Naive B cell (primary cell): Measurements from ENCODE around the gene C19orf73. TPM values are rescaled to one million over a fixed set of nuclear protein-coding genes. Genes with fewer than 3 reads are reported as not detected.
"Not testable (repeated sequence)": the region's sequence is repeated elsewhere in the genome, so short reads cannot be mapped to it uniquely, and the experiment has no call there.

ENCODE experiments used
- ATAC-seq, 2 donors: fragments of 150-1000 bp; cut with Tn5 transposase; 2 replicates each; pipeline ENCODE4 v1.10.0; 2021; ENCODE audit warnings: low read depth in 2 of 2, mild to moderate bottlenecking in 2 of 2, moderate library complexity in 2 of 2
- DNase-seq: peaks from one replicate; pipeline ENCODE4 v3.0.0; 2022
- H3K27ac Mint-ChIP-seq, 6 donors: one replicate each; pipeline ENCODE4 v1.8.0; 2020 to 2022; ENCODE audit warnings: mild to moderate bottlenecking in 6 of 6, mixed read lengths in 6 of 6, moderate library complexity in 5 of 6, inconsistent platforms in 2 of 6
- H3K27me3 Mint-ChIP-seq, 3 donors: one replicate each; pipeline ENCODE4 v1.8.0; 2021 to 2022; ENCODE audit warnings: mixed read lengths in 3 of 3, mild to moderate bottlenecking in 1 of 3
- H3K36me3 Mint-ChIP-seq, 2 donors: one replicate each; pipeline ENCODE4 v1.8.0; 2020 to 2022; ENCODE audit warnings: mixed read lengths in 2 of 2, inconsistent platforms in 1 of 2, mild to moderate bottlenecking in 1 of 2
- H3K4me1 Mint-ChIP-seq, 3 donors: one replicate each; pipeline ENCODE4 v1.8.0; 2020 to 2022; ENCODE audit warnings: mixed read lengths in 3 of 3, inconsistent platforms in 1 of 3, mild to moderate bottlenecking in 1 of 3, moderate library complexity in 1 of 3
- H3K4me3 Mint-ChIP-seq, 8 donors: one replicate each; pipeline ENCODE4 v1.8.0; 2020 to 2022; ENCODE audit warnings: mild to moderate bottlenecking in 8 of 8, mixed read lengths in 8 of 8, moderate library complexity in 8 of 8, inconsistent platforms in 2 of 8
- H3K9me3 Mint-ChIP-seq, 7 donors: one replicate each; pipeline ENCODE4 v1.8.0; 2020 to 2022; ENCODE audit warnings: mixed read lengths in 7 of 7, mild to moderate bottlenecking in 5 of 7, inconsistent platforms in 2 of 7, moderate library complexity in 1 of 7
- polyA plus RNA-seq, 6 donors: library from polyadenylated mRNA; unstranded; fragments of 300-500 nt; fragmentation: Illumina TruSeq; gene quantifications; one replicate each; pipeline ENCODE4 v1.2.3, GENCODE V29; 2021; ENCODE audit warnings: low read depth in 6 of 6

The C19orf73 gene
- polyA plus RNA-seq, 6 donors from 2014 or later: 2.8 to 6.3 (median 5.8) TPM

- H3K27ac Mint-ChIP-seq: no peak overlapping the region
- H3K9me3 Mint-ChIP-seq: peaks cover 8 to 15% (median 11%) of the 10 kb centered on the region in 7 donors
- ATAC-seq: no peak
- peaks cover 40 to 47% (median 43%) of the 10 kb centered on the region in 3 donors for H3K4me1 Mint-ChIP-seq
- H3K36me3 Mint-ChIP-seq: peaks cover 0 to 23% of the 10 kb centered on the region in 2 donors
- DNase-seq: no peak
- peaks cover 48 to 92% (median 80%) of the 10 kb centered on the region in 3 donors for H3K27me3 Mint-ChIP-seq
- peak overlapping the region in 4 of 8 donors; percentile 12 to 88 (median 64) for H3K4me3 Mint-ChIP-seq
These were observed 34.3 kb upstream of the C19orf73 start for GRCh38 chr19:49153167-49153809.

DNA sequence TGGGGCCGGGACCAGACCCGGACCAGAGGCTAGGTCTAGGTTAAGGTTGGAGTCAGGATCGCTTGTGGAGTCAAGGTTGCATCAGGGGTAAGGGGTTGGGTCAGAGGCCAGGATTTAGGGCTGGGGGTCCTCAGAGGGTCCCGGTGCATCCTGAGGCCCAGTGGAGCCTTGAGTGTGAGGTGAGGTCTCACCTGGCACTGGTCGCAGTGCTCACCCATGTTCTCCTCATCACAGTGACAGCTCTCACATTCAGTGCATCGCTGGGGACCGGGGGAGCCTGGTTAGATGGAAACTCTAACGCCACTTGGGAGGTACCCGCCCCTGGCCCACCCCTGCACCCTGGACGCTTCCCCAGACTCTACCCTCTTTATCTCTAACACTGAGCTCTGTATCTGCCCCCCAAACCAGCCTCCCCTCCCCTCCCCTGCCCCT, 33.2 kb upstream of the C19orf73 start:
- H3K4me1 Mint-ChIP-seq: peaks cover 37 to 47% (median 41%) of the 10 kb centered on the region in 3 donors
- H3K9me3 Mint-ChIP-seq: peaks cover 6 to 15% (median 11%) of the 10 kb centered on the region in 7 donors
- ATAC-seq: peak; percentile 6 to 7
- H3K27ac Mint-ChIP-seq: no peak overlapping the region
- peaks cover 51 to 95% (median 80%) of the 10 kb centered on the region in 3 donors for H3K27me3 Mint-ChIP-seq
- H3K36me3 Mint-ChIP-seq: peaks cover 0 to 23% of the 10 kb centered on the region in 2 donors
- DNase-seq: no peak
- peak overlapping the region in 3 of 8 donors; percentile 78 to 88 (median 82) for H3K4me3 Mint-ChIP-seq

DNA sequence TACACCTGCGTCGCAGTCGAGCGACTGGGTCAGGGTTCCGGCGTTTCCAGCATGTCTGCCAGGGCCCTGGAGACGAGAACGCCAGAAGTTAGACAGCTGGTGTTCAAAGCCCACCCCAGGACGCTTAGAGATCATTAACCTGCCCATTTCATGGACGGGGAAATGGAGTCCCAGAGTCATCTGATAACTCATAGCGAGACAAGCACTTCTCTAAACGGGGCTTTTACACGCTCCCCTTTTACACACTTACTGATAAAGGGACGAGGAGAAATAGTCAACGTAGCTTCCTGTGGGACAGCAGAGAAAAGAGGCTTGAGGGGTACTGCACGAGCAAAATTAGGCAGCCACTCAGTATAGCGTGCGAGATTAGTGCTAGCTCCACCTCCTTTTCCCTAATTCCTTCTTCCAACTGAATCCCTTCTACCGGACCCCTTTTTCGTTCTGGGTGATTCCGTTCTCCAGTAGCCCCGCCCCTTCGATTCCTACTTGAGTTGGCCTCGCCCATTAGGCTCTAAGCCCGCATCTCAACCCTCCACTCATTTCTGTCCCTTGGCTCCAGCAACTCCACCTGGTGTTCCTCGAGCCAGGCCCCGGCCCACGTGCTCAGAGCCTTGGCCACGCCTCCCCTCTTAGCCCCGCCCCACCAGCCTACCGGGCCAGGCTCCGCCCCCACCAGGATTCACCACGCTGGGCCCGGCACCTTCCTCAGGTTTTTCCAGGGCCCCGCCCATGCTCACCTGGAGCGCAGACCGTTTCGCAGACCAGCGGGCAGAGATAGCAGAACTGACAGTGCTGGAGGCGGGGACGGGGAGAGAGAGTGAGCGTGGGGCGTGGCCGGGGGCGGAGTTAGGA, 32.5 kb upstream of the C19orf73 start:
- Mint-ChIP-seq H3K4me3 (peak overlapping the region; percentile 64 to 88 (median 84)), H3K9me3 (peaks cover 6 to 15% (median 11%) of the 10 kb centered on the region in 7 donors), H3K27ac (peak overlapping the region in 2 of 6 donors; percentile 83 to 86), H3K4me1 (peaks cover 37 to 47% (median 41%) of the 10 kb centered on the region in 3 donors), H3K36me3 (peaks cover 0 to 23% of the 10 kb centered on the region in 2 donors), H3K27me3 (peaks cover 56 to 98% (median 82%) of the 10 kb centered on the region in 3 donors)
- DNase-seq (peak; percentile 24), ATAC-seq (peak; percentile 60 to 62)

DNA sequence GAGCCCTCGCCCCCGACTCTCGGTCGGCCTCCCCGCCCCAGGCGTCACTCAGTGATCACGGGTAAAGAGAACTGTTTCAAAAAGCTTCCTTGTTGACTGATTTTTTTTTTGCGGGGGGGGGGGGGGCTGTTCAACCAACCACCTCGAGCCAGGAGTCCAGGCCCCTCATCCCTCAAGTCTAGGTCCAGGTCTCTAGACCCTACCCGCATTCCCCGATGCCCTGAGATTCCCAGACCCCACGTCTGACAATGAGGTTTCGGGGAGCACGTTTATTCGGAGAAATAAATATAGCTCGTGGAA, 32.0 kb upstream of the C19orf73 start:
- DNase-seq (no peak), ATAC-seq (no peak)
- Mint-ChIP-seq H3K27ac (no peak overlapping the region), H3K9me3 (peaks cover 6 to 15% (median 11%) of the 10 kb centered on the region in 7 donors), H3K4me3 (peak overlapping the region; percentile 78 to 89 (median 85)), H3K36me3 (peaks cover 0 to 23% of the 10 kb centered on the region in 2 donors), H3K4me1 (peaks cover 38 to 50% (median 47%) of the 10 kb centered on the region in 3 donors), H3K27me3 (peaks cover 58 to 98% (median 82%) of the 10 kb centered on the region in 3 donors)

DNA sequence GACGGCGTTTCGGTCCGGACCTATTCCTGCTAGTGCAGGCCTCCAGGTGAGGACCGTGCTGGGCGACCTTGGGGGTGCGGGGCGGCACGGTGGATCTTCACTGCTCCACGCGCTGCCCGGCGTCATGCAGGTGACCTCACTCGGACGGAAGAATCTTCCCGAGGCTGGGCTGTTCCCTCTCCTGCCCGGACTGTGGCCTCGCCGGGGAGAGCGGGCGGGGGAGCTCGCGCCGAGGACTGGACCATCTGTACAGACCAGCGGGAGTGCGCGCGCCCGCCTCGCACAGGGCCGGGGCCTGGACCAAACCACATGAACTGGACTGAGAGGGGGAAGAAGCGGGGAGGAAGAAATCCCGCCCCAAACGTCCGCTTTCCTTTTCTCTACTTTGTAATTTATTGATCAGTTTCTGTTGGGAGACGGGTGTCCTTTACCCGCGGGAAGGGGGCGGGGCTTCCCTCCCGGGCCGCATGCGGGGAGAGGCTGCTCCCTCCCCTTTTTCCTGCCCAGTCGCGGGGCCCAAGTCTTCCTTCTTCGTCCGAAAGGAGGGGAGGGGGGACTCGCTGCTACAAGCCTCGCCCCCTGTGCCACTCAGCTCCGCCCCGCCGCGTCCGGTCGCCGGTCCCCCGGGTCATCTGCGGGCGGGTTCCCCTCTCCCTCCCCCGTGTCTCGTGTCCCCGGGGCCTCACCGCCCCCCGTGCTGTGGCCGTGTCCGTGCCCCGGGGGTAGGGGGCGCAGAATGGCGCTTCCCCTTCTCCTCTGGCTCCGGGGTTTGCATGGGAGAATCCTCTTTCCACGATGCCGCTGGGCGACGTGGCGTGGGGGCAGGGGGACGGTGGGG, 31.4 kb upstream of the C19orf73 start:
- Mint-ChIP-seq H3K4me1 (peaks cover 41 to 56% (median 53%) of the 10 kb centered on the region in 3 donors), H3K36me3 (peaks cover 0 to 23% of the 10 kb centered on the region in 2 donors), H3K27ac (peak overlapping the region in 1 of 6 donors; percentile 35), H3K9me3 (peaks cover 6 to 15% (median 13%) of the 10 kb centered on the region in 7 donors), H3K27me3 (peaks cover 62 to 98% (median 82%) of the 10 kb centered on the region in 3 donors), H3K4me3 (peak overlapping the region; percentile 78 to 89 (median 85))
- ATAC-seq: peak; percentile 18 to 19
- DNase-seq: peak; percentile 29

GRCh38 chr19:49149652-49150105, 30.7 kb upstream of the C19orf73 start:
- peaks cover 61 to 95% (median 80%) of the 10 kb centered on the region in 3 donors for H3K27me3 Mint-ChIP-seq
- peak overlapping the region; percentile 78 to 89 (median 85) for H3K4me3 Mint-ChIP-seq
- ATAC-seq (no peak), DNase-seq (no peak)
- no peak overlapping the region for H3K27ac Mint-ChIP-seq
- peaks cover 6 to 14% (median 11%) of the 10 kb centered on the region in 7 donors for H3K9me3 Mint-ChIP-seq
- H3K36me3 Mint-ChIP-seq: peaks cover 0 to 21% of the 10 kb centered on the region in 2 donors
- peaks cover 41 to 60% (median 56%) of the 10 kb centered on the region in 3 donors for H3K4me1 Mint-ChIP-seq

- Mint-ChIP-seq H3K9me3 (peaks cover 5 to 11% (median 7%) of the 10 kb centered on the region in 7 donors), H3K27me3 (peaks cover 55 to 89% (median 74%) of the 10 kb centered on the region in 3 donors), H3K36me3 (peaks cover 0 to 14% of the 10 kb centered on the region in 2 donors), H3K27ac (peak overlapping the region in 1 of 6 donors; percentile 93), H3K4me3 (peak overlapping the region; percentile 78 to 90 (median 86)), H3K4me1 (peaks cover 41 to 60% (median 56%) of the 10 kb centered on the region in 3 donors)
- ATAC-seq (peak; percentile 43 to 47), DNase-seq (peak; percentile 58)
These were observed 30.1 kb upstream of the C19orf73 start for GRCh38 chr19:49148784-49149651.

GRCh38 chr19:49148044-49148682, 29.2 kb upstream of the C19orf73 start:
- Mint-ChIP-seq H3K36me3 (peaks cover 0 to 5% of the 10 kb centered on the region in 2 donors), H3K4me3 (peak overlapping the region in 7 of 8 donors; percentile 16 to 90 (median 83)), H3K27me3 (peaks cover 48 to 85% (median 68%) of the 10 kb centered on the region in 3 donors), H3K9me3 (peaks cover 0 to 6% (median 4%) of the 10 kb centered on the region in 7 donors), H3K27ac (peak overlapping the region in 1 of 6 donors; percentile 93), H3K4me1 (peaks cover 37 to 58% (median 57%) of the 10 kb centered on the region in 3 donors)
- no peak for DNase-seq
- no peak for ATAC-seq

DNA sequence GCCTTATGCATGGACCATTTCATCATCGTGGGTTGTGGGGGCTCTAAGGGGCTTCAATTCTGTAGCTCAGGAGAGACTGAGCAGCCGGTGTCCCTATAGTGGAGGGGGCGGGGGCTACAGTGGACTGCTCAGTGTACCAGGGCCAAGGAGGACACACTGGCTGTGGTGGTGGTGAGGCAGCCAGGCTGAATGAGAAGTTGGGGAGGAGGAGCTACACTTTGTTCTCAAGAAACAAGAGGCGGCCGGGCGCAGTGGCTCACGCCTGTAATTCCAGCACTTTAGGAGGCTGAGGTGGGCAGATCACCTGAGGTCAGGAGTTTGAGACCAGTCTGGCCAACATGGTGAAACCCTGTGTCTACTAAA, 27.4 kb upstream of the C19orf73 start:
- not testable (repeated sequence) for H3K9me3 Mint-ChIP-seq, ATAC-seq, H3K36me3 Mint-ChIP-seq, H3K27ac Mint-ChIP-seq, DNase-seq
- peaks cover 52 to 83% (median 71%) of the 10 kb centered on the region in 3 donors for H3K27me3 Mint-ChIP-seq
- H3K4me1 Mint-ChIP-seq: peaks cover 33 to 53% (median 52%) of the 10 kb centered on the region in 3 donors
- H3K4me3 Mint-ChIP-seq: peak overlapping the region in 2 of 8 donors; percentile 66 to 68

DNA sequence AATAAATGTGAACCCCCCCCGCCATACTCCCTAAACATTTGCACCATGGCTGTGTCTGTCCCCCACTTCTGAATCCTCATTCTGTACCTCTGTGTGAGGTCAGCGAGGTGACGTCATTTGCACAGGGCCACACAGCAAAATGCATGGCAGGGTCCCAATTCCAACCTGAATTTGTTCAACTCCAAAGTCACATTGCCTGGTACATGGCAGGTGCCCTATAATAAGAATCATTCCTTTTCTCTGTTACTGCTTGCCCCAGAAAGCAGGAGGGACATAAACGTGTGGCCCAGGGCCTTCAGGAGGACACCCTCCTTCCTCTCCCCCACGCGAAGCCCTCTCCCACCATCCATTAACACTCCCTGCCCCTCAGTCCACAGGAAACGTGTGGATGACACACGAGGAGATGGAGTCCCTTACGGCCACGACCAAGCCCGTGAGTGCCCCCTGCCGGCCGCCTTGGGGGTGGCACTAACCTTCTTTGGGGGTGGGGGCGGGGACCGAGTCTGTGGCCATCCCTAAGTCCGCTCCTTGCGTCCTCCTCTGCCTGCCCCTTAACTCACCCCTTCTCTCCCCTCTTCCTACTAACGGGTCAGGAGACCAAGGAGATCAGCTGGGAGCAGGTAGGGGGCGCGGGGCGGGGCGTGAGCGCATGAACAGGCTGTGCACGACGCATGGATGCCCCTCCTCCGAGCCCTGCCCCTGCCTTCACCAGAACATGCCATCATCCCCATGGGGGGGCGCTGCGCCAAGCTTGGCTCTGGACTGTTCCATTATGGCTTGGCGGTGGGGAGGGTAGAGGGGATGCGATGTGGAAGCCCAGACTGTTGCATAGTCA, 26.8 kb upstream of the C19orf73 start:
- Mint-ChIP-seq H3K9me3 (peaks cover 0 to 4% (median 0%) of the 10 kb centered on the region in 7 donors), H3K36me3 (no peaks in the 10 kb centered on the region), H3K4me3 (peak overlapping the region in 4 of 8 donors; percentile 0 to 68 (median 36)), H3K27ac (no peak overlapping the region), H3K27me3 (peaks cover 52 to 81% (median 74%) of the 10 kb centered on the region in 3 donors), H3K4me1 (peaks cover 33 to 50% (median 47%) of the 10 kb centered on the region in 3 donors)
- ATAC-seq (peak; percentile 56), DNase-seq (peak; percentile 58)
